ENCODE results near the gene GNL2.
"Not testable (repeated sequence)": the region's sequence is repeated elsewhere in the genome, so short reads cannot be mapped to it uniquely, and the experiment has no call there.

GNL2 gene

GRCh38 chr1:37544530-37544929 is 51.2 kb downstream of the GNL2 start:
- no peak overlapping the region for H3K27ac ChIP-seq (ENCODE audit: low read length)
- no peaks in the 10 kb centered on the region for H3K27me3 ChIP-seq (ENCODE audit: low read depth, low read length)
- TF ChIP-seq EZH2phosphoT487 (IDR thresholded peaks at IDR 0.05; ENCODE audit: low read depth): no peak
- TF ChIP-seq CTCF (IDR thresholded peaks at IDR 0.05; ENCODE audit: low read depth, low read length): no peak
- H3K4me2 ChIP-seq (ENCODE audit: low read length): no peak overlapping the region
- no peaks in the 10 kb centered on the region; the same call in 1 of the 2 replicates for H3K79me2 ChIP-seq (ENCODE audit: low read length)
- peaks cover 7% of the 10 kb centered on the region for H3K36me3 ChIP-seq (replicated peaks; ENCODE audit: low read depth, low read length)
- no peaks in the 10 kb centered on the region for H3K4me1 ChIP-seq (ENCODE audit: low read length)
- H3K9ac ChIP-seq (ENCODE audit: low read length): no peak overlapping the region
- H3K9me3 ChIP-seq (ENCODE audit: insufficient read depth, low read length): no peaks in the 10 kb centered on the region
- H3K4me3 ChIP-seq (ENCODE audit: low read length): no peak overlapping the region
- H4K20me1 ChIP-seq (ENCODE audit: insufficient read depth, low read length): no peaks in the 10 kb centered on the region
- no peak overlapping the region for H2AFZ ChIP-seq (ENCODE audit: low read depth, low read length)

- Histone ChIP-seq H3K4me1 (ENCODE audit: low read length) (no peaks in the 10 kb centered on the region), H3K9ac (ENCODE audit: low read length) (no peak overlapping the region), H3K36me3 (replicated peaks; ENCODE audit: low read depth, low read length) (peaks cover 13% of the 10 kb centered on the region), H3K27me3 (ENCODE audit: low read depth, low read length) (no peaks in the 10 kb centered on the region), H3K79me2 (ENCODE audit: low read length) (no peaks in the 10 kb centered on the region), H3K9me3 (ENCODE audit: insufficient read depth, low read length) (no peaks in the 10 kb centered on the region), H2AFZ (ENCODE audit: low read depth, low read length) (no peak overlapping the region), H4K20me1 (ENCODE audit: insufficient read depth, low read length) (no peaks in the 10 kb centered on the region), H3K27ac (ENCODE audit: low read length) (no peak overlapping the region), H3K4me3 (ENCODE audit: low read length) (no peak overlapping the region), H3K4me2 (ENCODE audit: low read length) (no peak overlapping the region)
- TF ChIP-seq CTCF (IDR thresholded peaks at IDR 0.05; ENCODE audit: low read depth, low read length): no peak
- TF ChIP-seq EZH2phosphoT487 (IDR thresholded peaks at IDR 0.05; ENCODE audit: low read depth): no peak
Measured at GRCh38 chr1:37540036-37540785, 55.5 kb downstream of the GNL2 start.

- not testable (repeated sequence) for H3K79me2 ChIP-seq (ENCODE audit: low read length); H4K20me1 ChIP-seq (ENCODE audit: insufficient read depth, low read length); H3K27ac ChIP-seq (ENCODE audit: low read length); H3K27me3 ChIP-seq (ENCODE audit: low read depth, low read length); H3K4me1 ChIP-seq (ENCODE audit: low read length); H3K9ac ChIP-seq (ENCODE audit: low read length); H3K4me3 ChIP-seq (ENCODE audit: low read length); H2AFZ ChIP-seq (ENCODE audit: low read depth, low read length); H3K4me2 ChIP-seq (ENCODE audit: low read length); H3K9me3 ChIP-seq (ENCODE audit: insufficient read depth, low read length)
- peaks cover 13% of the 10 kb centered on the region for H3K36me3 ChIP-seq (replicated peaks; ENCODE audit: low read depth, low read length)
Measured at GRCh38 chr1:37539154-37539553, 56.6 kb downstream of the GNL2 start.

- no peak overlapping the region for H3K27ac ChIP-seq (ENCODE audit: low read length)
- no peaks in the 10 kb centered on the region for H4K20me1 ChIP-seq (ENCODE audit: insufficient read depth, low read length)
- TF ChIP-seq EZH2phosphoT487 (IDR thresholded peaks at IDR 0.05; ENCODE audit: low read depth) (no peak), CTCF (IDR thresholded peaks at IDR 0.05; ENCODE audit: low read depth, low read length) (no peak)
- H3K27me3 ChIP-seq (ENCODE audit: low read depth, low read length): no peaks in the 10 kb centered on the region
- H3K9ac ChIP-seq (ENCODE audit: low read length): no peak overlapping the region
- H3K4me2 ChIP-seq (ENCODE audit: low read length): no peak overlapping the region
- no peaks in the 10 kb centered on the region for H3K9me3 ChIP-seq (ENCODE audit: insufficient read depth, low read length)
- H3K36me3 ChIP-seq (replicated peaks; ENCODE audit: low read depth, low read length): peaks cover 13% of the 10 kb centered on the region
- H3K4me3 ChIP-seq (ENCODE audit: low read length): no peak overlapping the region
- H3K4me1 ChIP-seq (ENCODE audit: low read length): no peaks in the 10 kb centered on the region
- no peaks in the 10 kb centered on the region for H3K79me2 ChIP-seq (ENCODE audit: low read length)
- no peak overlapping the region for H2AFZ ChIP-seq (ENCODE audit: low read depth, low read length)
Measured at GRCh38 chr1:37537378-37537777, 58.4 kb downstream of the GNL2 start.

Measured in OCI-LY3 (cell line).